Trophoblast cell (in vitro differentiated cells and primary cell): Measurements from ENCODE around the gene FIGNL1.

ENCODE experiments used
- DNase-seq, 2 donors: peaks; one replicate each; pipeline ENCODE4 v3.0.0-alpha.2; 2016
- H2AFZ ChIP-seq: 2 replicates; pipeline ENCODE4 v1.6.1; 2013; ENCODE audit warnings: low read length, moderate library complexity, mild to moderate bottlenecking; ENCODE audit not compliant: insufficient read depth, poor library complexity
- H2AK5ac ChIP-seq: 2 replicates; pipeline ENCODE4 v1.6.1; 2013; ENCODE audit warnings: mild to moderate bottlenecking, low read length
- H2BK120ac ChIP-seq: 2 replicates; pipeline ENCODE4 v1.6.1; 2013; ENCODE audit warnings: low read length, mild to moderate bottlenecking, moderate library complexity; ENCODE audit not compliant: insufficient read depth, poor library complexity
- H2BK12ac ChIP-seq: 2 replicates; pipeline ENCODE4 v1.6.1; 2013; ENCODE audit warnings: mild to moderate bottlenecking, low read length, moderate library complexity
- H2BK5ac ChIP-seq: 2 replicates; pipeline ENCODE4 v1.6.1; 2013; ENCODE audit warnings: low read length, low read depth, moderate library complexity, mild to moderate bottlenecking; ENCODE audit not compliant: poor library complexity
- H3K14ac ChIP-seq: 2 replicates; pipeline ENCODE4 v1.6.1; 2013; ENCODE audit warnings: mild to moderate bottlenecking, low read length
- H3K18ac ChIP-seq: 2 replicates; pipeline ENCODE4 v1.6.1; 2013; ENCODE audit warnings: mild to moderate bottlenecking, low read length
- H3K23ac ChIP-seq: 2 replicates; pipeline ENCODE4 v1.6.1; 2013; ENCODE audit warnings: low read length
- H3K27ac ChIP-seq: 2 replicates; pipeline ENCODE4 v1.5.1; 2013; ENCODE audit warnings: low read depth, mild to moderate bottlenecking, inconsistent platforms, low read length, moderate library complexity
- H3K27me3 ChIP-seq: 2 replicates; pipeline ENCODE4 v1.6.1; 2013; ENCODE audit warnings: inconsistent platforms, mild to moderate bottlenecking, low read length, moderate library complexity; ENCODE audit not compliant: insufficient read depth
- H3K36me3 ChIP-seq, 2 experiments: 1 replicate in 1 of 2; 2 replicates in 1 of 2; pipeline ENCODE4 v1.6.1; 2013; ENCODE audit warnings: low read length in 2 of 2, mild to moderate bottlenecking in 2 of 2, moderate library complexity in 1 of 2; ENCODE audit not compliant: insufficient read depth in 2 of 2, control insufficient read depth in 1 of 2
- H3K4ac ChIP-seq: 2 replicates; pipeline ENCODE4 v1.6.1; 2013; ENCODE audit warnings: low read depth, mild to moderate bottlenecking, low read length, moderate library complexity
- H3K4me1 ChIP-seq, 2 experiments: 1 replicate in 1 of 2; 2 replicates in 1 of 2; pipeline ENCODE4 v1.6.1; 2013; ENCODE audit warnings: low read length in 2 of 2, mild to moderate bottlenecking in 2 of 2, moderate library complexity in 1 of 2; ENCODE audit not compliant: insufficient read depth in 2 of 2, control insufficient read depth in 1 of 2
- H3K4me2 ChIP-seq: 2 replicates; pipeline ENCODE4 v1.6.1; 2013; ENCODE audit warnings: inconsistent platforms, mild to moderate bottlenecking, low read length, moderate library complexity
- H3K4me3 ChIP-seq: 2 replicates; pipeline ENCODE4 v1.5.1; 2013; ENCODE audit warnings: mild to moderate bottlenecking, low read depth, low read length, inconsistent platforms
- H3K79me1 ChIP-seq: one replicate; pipeline ENCODE4 v1.6.1; 2013; ENCODE audit warnings: low read length
- H3K79me2 ChIP-seq: 2 replicates; pipeline ENCODE4 v1.6.1; 2013; ENCODE audit warnings: low read length, mild to moderate bottlenecking; ENCODE audit not compliant: control insufficient read depth, insufficient read depth, poor library complexity
- H3K9ac ChIP-seq: 2 replicates; pipeline ENCODE4 v1.6.1; 2013; ENCODE audit warnings: mild to moderate bottlenecking, low read length
- H3K9me3 ChIP-seq: 2 replicates; pipeline ENCODE4 v1.6.1; 2013; ENCODE audit warnings: low read depth, mild to moderate bottlenecking, control low read depth, inconsistent platforms, low read length; ENCODE audit not compliant: insufficient read depth
- H4K12ac ChIP-seq: 2 replicates; pipeline ENCODE4 v1.6.1; 2013; ENCODE audit warnings: low read depth, mild to moderate bottlenecking, low read length, moderate library complexity
- H4K8ac ChIP-seq: 2 replicates; pipeline ENCODE4 v1.6.1; 2013; ENCODE audit warnings: low read depth, mild to moderate bottlenecking, low read length, moderate library complexity
- H4K91ac ChIP-seq: one replicate; pipeline ENCODE4 v1.6.1; 2013; ENCODE audit warnings: low read depth, mild to moderate bottlenecking, low read length, moderate library complexity
- WGBS: extraction: QIAGEN DNeasy Blood & Tissue Kit; methylation state at CpG from one replicate; pipeline ENCODE4 v1.1.7; 2013; ENCODE audit warnings: missing lambda C conversion rate; ENCODE audit not compliant: insufficient read length, insufficient coverage; ENCODE audit errors: extremely low coverage; 5-methylcytosine and 5-hydroxymethylcytosine counted together

The FIGNL1 gene

GRCh38 chr7:50397971-50398324 lies 52.2 kb downstream of the FIGNL1 start:
- Histone ChIP-seq H4K91ac (no peak overlapping the region), H3K4me1 (no peaks in the 10 kb centered on the region), H3K4me2 (no peak overlapping the region), H3K79me2 (no peaks in the 10 kb centered on the region), H3K9me3 (no peaks in the 10 kb centered on the region), H3K27ac (no peak overlapping the region), H2AK5ac (no peak overlapping the region), H3K14ac (no peak overlapping the region), H2BK5ac (no peak overlapping the region), H3K27me3 (no peaks in the 10 kb centered on the region), H3K9ac (no peak overlapping the region), H2BK120ac (no peak overlapping the region), H3K18ac (no peak overlapping the region), H3K36me3 (no peaks in the 10 kb centered on the region), H2AFZ (no peak overlapping the region), H4K8ac (no peak overlapping the region), H3K4ac (no peak overlapping the region), H3K4me3 (no peak overlapping the region), H3K79me1 (no peaks in the 10 kb centered on the region), H4K12ac (no peak overlapping the region), H3K23ac (no peak overlapping the region), H2BK12ac (no peak overlapping the region)
- no peak for DNase-seq
- WGBS = no CpG with 5 or more reads among the region's 1 CpG

GRCh38 chr7:50397320-50397970 lies 52.7 kb downstream of the FIGNL1 start:
- Histone ChIP-seq H2AFZ (no peak overlapping the region), H3K4me2 (no peak overlapping the region), H3K4ac (no peak overlapping the region), H3K14ac (no peak overlapping the region), H4K91ac (no peak overlapping the region), H3K9ac (no peak overlapping the region), H3K18ac (no peak overlapping the region), H2AK5ac (no peak overlapping the region), H3K36me3 (no peaks in the 10 kb centered on the region), H2BK12ac (no peak overlapping the region), H3K4me1 (no peaks in the 10 kb centered on the region), H3K9me3 (no peaks in the 10 kb centered on the region), H2BK5ac (no peak overlapping the region), H4K8ac (no peak overlapping the region), H3K23ac (no peak overlapping the region), H4K12ac (no peak overlapping the region), H3K4me3 (no peak overlapping the region), H3K79me1 (no peaks in the 10 kb centered on the region), H3K27me3 (no peaks in the 10 kb centered on the region), H3K27ac (no peak overlapping the region), H3K79me2 (no peaks in the 10 kb centered on the region), H2BK120ac (no peak overlapping the region)
- no CpG with 5 or more reads among the region's 2 CpGs for WGBS
- DNase-seq = no peak

- Histone ChIP-seq H4K91ac (no peak overlapping the region), H2BK12ac (no peak overlapping the region), H3K18ac (no peak overlapping the region), H3K36me3 (no peaks in the 10 kb centered on the region), H3K27ac (no peak overlapping the region), H3K79me2 (no peaks in the 10 kb centered on the region), H3K14ac (no peak overlapping the region), H4K12ac (no peak overlapping the region), H3K4me2 (no peak overlapping the region), H3K4ac (no peak overlapping the region), H2BK5ac (no peak overlapping the region), H2AK5ac (no peak overlapping the region), H3K79me1 (no peaks in the 10 kb centered on the region), H3K27me3 (no peaks in the 10 kb centered on the region), H3K9ac (no peak overlapping the region), H4K8ac (no peak overlapping the region), H2BK120ac (no peak overlapping the region), H3K4me1 (no peaks in the 10 kb centered on the region), H3K9me3 (no peaks in the 10 kb centered on the region), H2AFZ (no peak overlapping the region), H3K23ac (no peak overlapping the region), H3K4me3 (no peak overlapping the region)
- DNase-seq = no peak
- no CpG with 5 or more reads among the region's 2 CpGs for WGBS
Observed at GRCh38 chr7:50396856-50397255, 53.3 kb downstream of the FIGNL1 start.

- H3K27ac ChIP-seq = no peak overlapping the region
- H3K79me2 ChIP-seq = no peaks in the 10 kb centered on the region
- H2AFZ ChIP-seq = no peak overlapping the region
- H4K8ac ChIP-seq = no peak overlapping the region
- H3K4ac ChIP-seq = no peak overlapping the region
- no peaks in the 10 kb centered on the region for H3K79me1 ChIP-seq
- H3K18ac ChIP-seq = no peak overlapping the region
- no peak overlapping the region for H2BK12ac ChIP-seq
- WGBS = no CpG with 5 or more reads among the region's 1 CpG
- H4K91ac ChIP-seq = no peak overlapping the region
- H2AK5ac ChIP-seq = no peak overlapping the region
- DNase-seq = no peak
- no peak overlapping the region for H3K9ac ChIP-seq
- no peaks in the 10 kb centered on the region for H3K4me1 ChIP-seq
- no peak overlapping the region for H2BK120ac ChIP-seq
- H3K27me3 ChIP-seq = no peaks in the 10 kb centered on the region
- H3K14ac ChIP-seq = no peak overlapping the region
- no peak overlapping the region for H2BK5ac ChIP-seq
- H3K4me3 ChIP-seq = no peak overlapping the region
- no peak overlapping the region for H4K12ac ChIP-seq
- no peak overlapping the region for H3K23ac ChIP-seq
- no peaks in the 10 kb centered on the region for H3K9me3 ChIP-seq
- no peak overlapping the region for H3K4me2 ChIP-seq
- H3K36me3 ChIP-seq = no peaks in the 10 kb centered on the region
Observed at GRCh38 chr7:50394315-50394714, 55.8 kb downstream of the FIGNL1 start.
